Hepatic stellate cell (primary cell): ENCODE measurements around the gene TUT7.

ENCODE experiments used
- DNase-seq: peaks from one replicate; pipeline ENCODE4 v3.0.0; 2011; ENCODE audit warnings: low spot score

TUT7 gene

GRCh38 chr9:86257391-86257790 is 96.8 kb downstream of the TUT7 start:
- DNase-seq, result no peak

GRCh38 chr9:86256653-86257052 is 97.6 kb downstream of the TUT7 start:
- no peak for DNase-seq

- DNase-seq, result no peak
Measured at GRCh38 chr9:86253577-86253976, 100.6 kb downstream of the TUT7 start.

- no peak for DNase-seq
Measured at GRCh38 chr9:86252870-86253269, 101.3 kb downstream of the TUT7 start.

- no peak for DNase-seq
Measured at GRCh38 chr9:86250123-86250522, 104.1 kb downstream of the TUT7 start.

- DNase-seq, result no peak
Measured at GRCh38 chr9:86248746-86249145, 105.5 kb downstream of the TUT7 start.

- peak; percentile 25 for DNase-seq
Measured at GRCh38 chr9:86246752-86247161, 107.5 kb downstream of the TUT7 start.

GRCh38 chr9:86242071-86242470 is 112.1 kb downstream of the TUT7 start:
- no peak for DNase-seq

GRCh38 chr9:86241216-86241615 is 113.0 kb downstream of the TUT7 start:
- DNase-seq, result no peak

- DNase-seq, result no peak
Measured at GRCh38 chr9:86238861-86239770, 115.1 kb downstream of the TUT7 start.
